HepG2 (cell line): ENCODE data around the gene FAM163A.

Experiments used
- HNRNPUL1 ChIP-seq: fragments of 200-400 bp; formaldehyde crosslinking; IDR thresholded peaks from 2 replicates; pipeline ENCODE4 v1.6.1; 2017; ENCODE audit warnings: low read depth, mild to moderate bottlenecking, low read length, moderate library complexity
- MBD4 ChIP-seq: IDR thresholded peaks from 2 replicates; pipeline ENCODE4 v1.6.1; 2012; ENCODE audit warnings: low read length, inconsistent platforms, borderline replicate concordance
- NFYB ChIP-seq: sonication (generic); formaldehyde crosslinking; IDR thresholded peaks from 2 replicates; pipeline ENCODE4 v1.4.0; 2020; ENCODE audit warnings: missing genetic modification reagents
- NFYC ChIP-seq: IDR thresholded peaks from 2 replicates; pipeline ENCODE4 v1.6.1; 2016; ENCODE audit warnings: missing genetic modification reagents, missing compliant biosample characterization
- POLR2A ChIP-seq, 2 experiments: IDR thresholded peaks; 2 replicates each; pipeline ENCODE4 v1.6.1; 2011; ENCODE audit warnings: low read depth in 2 of 2, low read length in 2 of 2, mild to moderate bottlenecking in 1 of 2, moderate library complexity in 1 of 2; ENCODE audit not compliant: insufficient read depth in 1 of 2
- SMC3 ChIP-seq: IDR thresholded peaks from 2 replicates; pipeline ENCODE4 v1.6.1; 2011; ENCODE audit warnings: low read length, improper control_type of control experiment
- ZNF549 ChIP-seq: sonication (generic); formaldehyde crosslinking; IDR thresholded peaks from 2 replicates; pipeline ENCODE4 v1.5.0; 2020; ENCODE audit warnings: missing genetic modification reagents
- TF ChIP-seq, protein P1 (sequence below): sonication (generic); formaldehyde crosslinking; IDR thresholded peaks from 2 replicates; pipeline ENCODE4 v1.4.0; 2020; ENCODE audit warnings: missing genetic modification reagents, mild to moderate bottlenecking, borderline replicate concordance
- TF ChIP-seq, protein P2 (sequence below): IDR thresholded peaks from 2 replicates; pipeline ENCODE4 v1.6.1; 2016; ENCODE audit warnings: low read depth, borderline replicate concordance
- TF ChIP-seq, protein P3 (sequence below): sonication (generic); formaldehyde crosslinking; IDR thresholded peaks from 2 replicates; pipeline ENCODE4 v1.8.0; 2022; ENCODE audit warnings: mild to moderate bottlenecking, missing genetic modification reagents, borderline replicate concordance

DNA sequence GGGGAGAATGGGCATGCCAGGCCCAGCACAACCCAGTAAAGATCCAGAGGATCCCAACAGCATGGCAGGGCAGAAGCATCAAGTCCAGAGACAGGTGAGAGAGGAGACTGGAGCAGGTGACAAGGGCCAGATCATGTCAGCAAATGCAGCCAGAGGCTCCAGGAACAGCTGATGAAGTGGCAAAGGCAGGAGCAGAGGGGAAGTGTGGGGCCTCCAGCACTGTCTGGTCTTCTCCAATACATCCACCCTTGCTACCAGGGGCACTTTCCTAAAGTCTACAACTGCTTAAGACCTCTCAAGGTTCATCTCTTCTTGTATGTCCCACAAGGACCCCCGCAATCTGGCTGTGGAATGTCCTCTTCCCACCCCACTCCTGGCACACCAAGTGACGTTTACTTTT is 17.4 kb downstream of the FAM163A start:
- no peak for TF ChIP-seq ZNF549
- no peak for TF ChIP-seq NFYC
- TF ChIP-seq, protein P1, sequence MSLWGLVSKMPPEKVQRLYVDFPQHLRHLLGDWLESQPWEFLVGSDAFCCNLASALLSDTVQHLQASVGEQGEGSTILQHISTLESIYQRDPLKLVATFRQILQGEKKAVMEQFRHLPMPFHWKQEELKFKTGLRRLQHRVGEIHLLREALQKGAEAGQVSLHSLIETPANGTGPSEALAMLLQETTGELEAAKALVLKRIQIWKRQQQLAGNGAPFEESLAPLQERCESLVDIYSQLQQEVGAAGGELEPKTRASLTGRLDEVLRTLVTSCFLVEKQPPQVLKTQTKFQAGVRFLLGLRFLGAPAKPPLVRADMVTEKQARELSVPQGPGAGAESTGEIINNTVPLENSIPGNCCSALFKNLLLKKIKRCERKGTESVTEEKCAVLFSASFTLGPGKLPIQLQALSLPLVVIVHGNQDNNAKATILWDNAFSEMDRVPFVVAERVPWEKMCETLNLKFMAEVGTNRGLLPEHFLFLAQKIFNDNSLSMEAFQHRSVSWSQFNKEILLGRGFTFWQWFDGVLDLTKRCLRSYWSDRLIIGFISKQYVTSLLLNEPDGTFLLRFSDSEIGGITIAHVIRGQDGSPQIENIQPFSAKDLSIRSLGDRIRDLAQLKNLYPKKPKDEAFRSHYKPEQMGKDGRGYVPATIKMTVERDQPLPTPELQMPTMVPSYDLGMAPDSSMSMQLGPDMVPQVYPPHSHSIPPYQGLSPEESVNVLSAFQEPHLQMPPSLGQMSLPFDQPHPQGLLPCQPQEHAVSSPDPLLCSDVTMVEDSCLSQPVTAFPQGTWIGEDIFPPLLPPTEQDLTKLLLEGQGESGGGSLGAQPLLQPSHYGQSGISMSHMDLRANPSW (CRISPR knock-in tag): no peak
- no peak for TF ChIP-seq POLR2A (IDR thresholded peaks at IDR 0.05; ENCODE audit: insufficient read depth in 1 of 2, low read depth in 2 of 2, low read length in 2 of 2)
- TF ChIP-seq, protein P2, sequence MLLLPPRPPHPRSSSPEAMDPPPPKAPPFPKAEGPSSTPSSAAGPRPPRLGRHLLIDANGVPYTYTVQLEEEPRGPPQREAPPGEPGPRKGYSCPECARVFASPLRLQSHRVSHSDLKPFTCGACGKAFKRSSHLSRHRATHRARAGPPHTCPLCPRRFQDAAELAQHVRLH (CRISPR knock-in tag): no peak
- no peak for TF ChIP-seq HNRNPUL1
- no peak for TF ChIP-seq MBD4
- no peak for TF ChIP-seq SMC3
- TF ChIP-seq, protein P3, sequence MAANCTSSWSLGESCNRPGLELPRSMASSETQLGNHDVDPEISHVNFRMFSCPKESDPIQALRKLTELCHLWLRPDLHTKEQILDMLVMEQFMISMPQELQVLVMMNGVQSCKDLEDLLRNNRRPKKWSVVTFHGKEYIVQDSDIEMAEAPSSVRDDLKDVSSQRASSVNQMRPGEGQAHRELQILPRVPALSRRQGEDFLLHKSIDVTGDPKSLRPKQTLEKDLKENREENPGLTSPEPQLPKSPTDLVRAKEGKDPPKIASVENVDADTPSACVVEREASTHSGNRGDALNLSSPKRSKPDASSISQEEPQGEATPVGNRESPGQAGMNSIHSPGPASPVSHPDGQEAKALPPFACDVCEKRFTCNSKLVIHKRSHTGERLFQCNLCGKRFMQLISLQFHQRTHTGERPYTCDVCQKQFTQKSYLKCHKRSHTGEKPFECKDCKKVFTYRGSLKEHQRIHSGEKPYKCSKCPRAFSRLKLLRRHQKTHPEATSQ: no peak
- TF ChIP-seq NFYB: no peak
